ENCODE measurements around the gene DMD. TPM values are rescaled to one million over a fixed set of nuclear protein-coding genes. Genes with fewer than 3 reads are reported as not detected.

Gene DMD
- total RNA-seq, 2 experiments from 2014 or later = 0.14 to 0.37 TPM

- no peak overlapping the region for H3K27ac Mint-ChIP-seq
- H3K36me3 Mint-ChIP-seq (ENCODE audit: low read depth) = no peaks in the 10 kb centered on the region
- H3K27me3 Mint-ChIP-seq (ENCODE audit: low read depth) = peaks cover 2% of the 10 kb centered on the region
- H3K9me3 Mint-ChIP-seq = no peaks in the 10 kb centered on the region
- intact Hi-C loops (cut with micrococcal nuclease) = no loop called here
- no peak overlapping the region for H3K4me3 Mint-ChIP-seq
- DNase-seq = no peak
- CTCF ChIA-PET = no interaction called here
- H3K4me1 Mint-ChIP-seq (ENCODE audit: low read depth) = no peaks in the 10 kb centered on the region
Observed at GRCh38 chrX:31124536-31124935, 2086.8 kb downstream of the DMD start.

DNA sequence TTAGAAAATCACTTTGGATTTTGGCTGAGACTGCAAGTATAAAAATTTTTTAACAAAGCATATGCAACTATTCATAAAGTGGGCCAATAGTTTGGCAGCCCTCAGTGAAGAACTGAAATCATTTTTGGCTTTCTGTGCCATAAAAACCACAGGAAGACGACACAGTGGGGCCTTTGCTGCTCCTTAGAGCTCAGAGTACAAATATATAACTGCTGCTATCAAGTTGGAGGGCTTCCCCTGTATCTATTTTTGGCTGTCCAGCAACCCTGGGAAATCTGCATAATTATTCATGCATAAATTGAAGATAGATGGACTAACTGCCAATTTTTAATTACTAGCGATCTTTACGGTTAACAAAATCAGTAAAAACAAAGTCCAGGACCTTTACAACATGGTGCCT, 2088.0 kb downstream of the DMD start:
- H3K4me1 Mint-ChIP-seq (ENCODE audit: low read depth) = no peaks in the 10 kb centered on the region
- H3K27ac Mint-ChIP-seq = no peak overlapping the region
- no peaks in the 10 kb centered on the region for H3K36me3 Mint-ChIP-seq (ENCODE audit: low read depth)
- CTCF ChIA-PET = no interaction called here
- no peak for DNase-seq
- H3K27me3 Mint-ChIP-seq (ENCODE audit: low read depth) = peaks cover 2% of the 10 kb centered on the region
- no peaks in the 10 kb centered on the region for H3K9me3 Mint-ChIP-seq
- no peak overlapping the region for H3K4me3 Mint-ChIP-seq
- intact Hi-C loops (cut with micrococcal nuclease) = no loop called here

GRCh38 chrX:31117266-31117665, 2094.1 kb downstream of the DMD start:
- Mint-ChIP-seq H3K4me3 (no peak overlapping the region), H3K27me3 (ENCODE audit: low read depth) (no peaks in the 10 kb centered on the region), H3K4me1 (ENCODE audit: low read depth) (no peaks in the 10 kb centered on the region), H3K9me3 (no peaks in the 10 kb centered on the region), H3K27ac (no peak overlapping the region), H3K36me3 (ENCODE audit: low read depth) (no peaks in the 10 kb centered on the region)
- intact Hi-C loops (cut with micrococcal nuclease) = no loop called here
- CTCF ChIA-PET = no interaction called here
- DNase-seq = no peak

- DNase-seq = no peak
- Mint-ChIP-seq H3K4me3 (no peak overlapping the region), H3K36me3 (ENCODE audit: low read depth) (no peaks in the 10 kb centered on the region), H3K27me3 (ENCODE audit: low read depth) (no peaks in the 10 kb centered on the region), H3K4me1 (ENCODE audit: low read depth) (no peaks in the 10 kb centered on the region), H3K27ac (no peak overlapping the region), H3K9me3 (no peaks in the 10 kb centered on the region)
- intact Hi-C loops (cut with micrococcal nuclease) = no loop called here
- CTCF ChIA-PET = no interaction called here
Observed at GRCh38 chrX:31115398-31115797, 2096.0 kb downstream of the DMD start.

GRCh38 chrX:31114858-31115257, 2096.5 kb downstream of the DMD start:
- CTCF ChIA-PET = no interaction called here

GRCh38 chrX:31112226-31112999, 2098.9 kb downstream of the DMD start:
- Mint-ChIP-seq H3K27me3 (ENCODE audit: low read depth) (no peaks in the 10 kb centered on the region), H3K36me3 (ENCODE audit: low read depth) (no peaks in the 10 kb centered on the region), H3K27ac (no peak overlapping the region), H3K9me3 (no peaks in the 10 kb centered on the region), H3K4me3 (no peak overlapping the region), H3K4me1 (ENCODE audit: low read depth) (no peaks in the 10 kb centered on the region)
- intact Hi-C loops (cut with micrococcal nuclease) = no loop called here
- CTCF ChIA-PET = no interaction called here
- DNase-seq = no peak

More at GRCh38 chrX:31114858-31115257, 2096.5 kb downstream of the DMD start:
- no peak overlapping the region for H3K4me3 Mint-ChIP-seq
- H3K27ac Mint-ChIP-seq = no peak overlapping the region
- H3K36me3 Mint-ChIP-seq (ENCODE audit: low read depth) = no peaks in the 10 kb centered on the region
- no peaks in the 10 kb centered on the region for H3K4me1 Mint-ChIP-seq (ENCODE audit: low read depth)
- no peaks in the 10 kb centered on the region for H3K9me3 Mint-ChIP-seq
- DNase-seq = no peak
- intact Hi-C loops (cut with micrococcal nuclease) = no loop called here
- H3K27me3 Mint-ChIP-seq (ENCODE audit: low read depth) = no peaks in the 10 kb centered on the region

GRCh38 chrX:31110657-31111056, 2100.7 kb downstream of the DMD start:
- Mint-ChIP-seq H3K27me3 (ENCODE audit: low read depth) (no peaks in the 10 kb centered on the region), H3K9me3 (no peaks in the 10 kb centered on the region), H3K4me1 (ENCODE audit: low read depth) (no peaks in the 10 kb centered on the region), H3K4me3 (no peak overlapping the region), H3K36me3 (ENCODE audit: low read depth) (no peaks in the 10 kb centered on the region), H3K27ac (no peak overlapping the region)
- no peak for DNase-seq
- intact Hi-C loops (cut with micrococcal nuclease) = no loop called here
- CTCF ChIA-PET = no interaction called here

- peaks cover 4% of the 10 kb centered on the region for H3K4me1 Mint-ChIP-seq (ENCODE audit: low read depth)
Observed at GRCh38 chrX:31099536-31100090, 2111.7 kb downstream of the DMD start.

GRCh38 chrX:31098079-31098478, 2113.3 kb downstream of the DMD start:
- intact Hi-C loops (cut with micrococcal nuclease) = loop anchor here (2.0 to 5.0 kb wide), 3 partner anchors 36 to 445 kb away; partner anchors contain the start of genes GK and TAB3
- H3K27ac Mint-ChIP-seq = no peak overlapping the region

More at GRCh38 chrX:31099536-31100090, 2111.7 kb downstream of the DMD start:
- H3K36me3 Mint-ChIP-seq (ENCODE audit: low read depth) = no peaks in the 10 kb centered on the region
- no peaks in the 10 kb centered on the region for H3K9me3 Mint-ChIP-seq
- intact Hi-C loops (cut with micrococcal nuclease) = loop anchor here (1.0 to 5.0 kb wide), 6 partner anchors 29 to 447 kb away; partner anchors contain the start of genes GK and TAB3
- peak; percentile 67 for DNase-seq
- CTCF ChIA-PET = no interaction called here
- H3K27me3 Mint-ChIP-seq (ENCODE audit: low read depth) = no peaks in the 10 kb centered on the region
- no peak overlapping the region for H3K4me3 Mint-ChIP-seq
- H3K27ac Mint-ChIP-seq = no peak overlapping the region

DNA sequence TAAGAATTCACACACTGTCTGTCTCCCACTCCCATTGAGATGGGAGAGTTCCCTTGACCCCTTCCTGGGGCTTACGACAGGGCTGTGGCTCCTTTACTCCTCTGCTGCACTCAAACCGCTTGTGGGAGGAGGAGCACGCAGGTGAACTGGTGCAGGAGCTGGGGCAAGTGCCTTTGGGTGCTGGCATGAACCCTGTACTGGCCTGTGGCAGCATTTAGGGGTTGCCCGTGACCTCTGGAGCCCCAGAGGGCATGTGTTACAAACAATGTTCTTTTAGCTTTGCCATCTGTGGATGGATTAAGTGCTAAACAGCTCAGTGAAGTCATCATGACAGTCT, 2117.7 kb downstream of the DMD start:
- intact Hi-C loops (cut with micrococcal nuclease) = no loop called here
- DNase-seq = no peak
- no peaks in the 10 kb centered on the region for H3K4me1 Mint-ChIP-seq (ENCODE audit: low read depth)
- no peaks in the 10 kb centered on the region for H3K9me3 Mint-ChIP-seq
- H3K27ac Mint-ChIP-seq = no peak overlapping the region
- CTCF ChIA-PET = no interaction called here
- H3K36me3 Mint-ChIP-seq (ENCODE audit: low read depth) = no peaks in the 10 kb centered on the region
- H3K4me3 Mint-ChIP-seq = no peak overlapping the region
- H3K27me3 Mint-ChIP-seq (ENCODE audit: low read depth) = no peaks in the 10 kb centered on the region

More at GRCh38 chrX:31098079-31098478, 2113.3 kb downstream of the DMD start:
- no peaks in the 10 kb centered on the region for H3K9me3 Mint-ChIP-seq
- DNase-seq = no peak
- H3K27me3 Mint-ChIP-seq (ENCODE audit: low read depth) = no peaks in the 10 kb centered on the region
- peaks cover 4% of the 10 kb centered on the region for H3K4me1 Mint-ChIP-seq (ENCODE audit: low read depth)
- no peaks in the 10 kb centered on the region for H3K36me3 Mint-ChIP-seq (ENCODE audit: low read depth)
- CTCF ChIA-PET = no interaction called here
- H3K4me3 Mint-ChIP-seq = no peak overlapping the region

DNA sequence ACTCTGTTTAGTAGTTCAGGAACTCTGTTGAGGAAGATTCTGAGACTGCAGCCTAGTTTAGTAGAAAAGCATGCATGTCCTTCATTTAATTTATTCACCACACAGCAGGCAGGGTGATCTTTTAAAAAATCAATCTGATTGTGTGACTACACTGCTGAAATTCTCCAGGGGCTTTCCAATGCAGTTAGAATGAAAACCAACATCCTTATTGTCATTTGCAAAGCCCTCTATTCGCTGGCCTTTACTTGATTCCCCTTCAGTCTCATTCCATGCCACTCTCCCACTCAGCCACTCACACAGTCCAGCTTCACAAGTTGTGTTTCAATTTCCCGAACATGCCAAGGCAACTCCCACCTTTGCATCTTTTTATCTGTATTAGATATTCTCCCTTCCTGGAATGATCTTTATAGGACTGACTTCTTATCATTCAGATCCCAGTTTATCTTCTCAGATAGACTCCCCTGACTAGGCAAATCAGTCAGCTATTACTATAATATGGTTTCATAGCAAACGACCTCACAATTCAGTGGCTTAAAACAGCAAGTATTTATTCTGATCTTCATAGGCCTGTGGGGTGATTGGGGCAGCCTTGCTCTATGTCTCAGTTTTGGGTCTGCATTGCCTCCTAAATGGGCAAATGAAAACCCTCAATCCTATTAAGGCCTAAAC, 2118.2 kb downstream of the DMD start:
- Mint-ChIP-seq H3K27ac (no peak overlapping the region), H3K36me3 (ENCODE audit: low read depth) (no peaks in the 10 kb centered on the region), H3K27me3 (ENCODE audit: low read depth) (no peaks in the 10 kb centered on the region), H3K9me3 (no peaks in the 10 kb centered on the region), H3K4me1 (ENCODE audit: low read depth) (no peaks in the 10 kb centered on the region), H3K4me3 (no peak overlapping the region)
- CTCF ChIA-PET = no interaction called here
- intact Hi-C loops (cut with micrococcal nuclease) = no loop called here
- no peak for DNase-seq

DNA sequence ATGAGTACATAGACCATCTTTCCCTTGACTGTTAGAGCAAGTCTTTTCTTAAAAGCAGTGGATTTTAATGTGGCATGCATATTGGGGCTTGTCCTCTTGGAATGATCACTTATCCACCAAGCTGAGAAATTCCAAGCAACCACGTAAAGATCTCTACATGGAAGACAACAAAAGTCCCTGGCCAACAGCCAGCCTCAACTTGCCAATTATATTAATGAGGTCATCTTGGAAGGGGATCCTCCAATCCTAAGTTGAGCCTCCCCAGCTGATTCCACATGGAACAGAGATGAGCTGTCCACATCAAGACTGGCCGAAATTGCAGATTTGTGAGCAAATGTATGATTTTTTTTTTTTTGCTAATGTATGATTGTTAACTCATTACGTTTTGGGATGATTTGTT, 2118.9 kb downstream of the DMD start:
- H3K4me3 Mint-ChIP-seq = no peak overlapping the region
- no peaks in the 10 kb centered on the region for H3K4me1 Mint-ChIP-seq (ENCODE audit: low read depth)
- no peak for DNase-seq
- CTCF ChIA-PET = no interaction called here
- no peaks in the 10 kb centered on the region for H3K9me3 Mint-ChIP-seq
- no peaks in the 10 kb centered on the region for H3K36me3 Mint-ChIP-seq (ENCODE audit: low read depth)
- H3K27ac Mint-ChIP-seq = no peak overlapping the region
- no peaks in the 10 kb centered on the region for H3K27me3 Mint-ChIP-seq (ENCODE audit: low read depth)
- intact Hi-C loops (cut with micrococcal nuclease) = no loop called here

DNA sequence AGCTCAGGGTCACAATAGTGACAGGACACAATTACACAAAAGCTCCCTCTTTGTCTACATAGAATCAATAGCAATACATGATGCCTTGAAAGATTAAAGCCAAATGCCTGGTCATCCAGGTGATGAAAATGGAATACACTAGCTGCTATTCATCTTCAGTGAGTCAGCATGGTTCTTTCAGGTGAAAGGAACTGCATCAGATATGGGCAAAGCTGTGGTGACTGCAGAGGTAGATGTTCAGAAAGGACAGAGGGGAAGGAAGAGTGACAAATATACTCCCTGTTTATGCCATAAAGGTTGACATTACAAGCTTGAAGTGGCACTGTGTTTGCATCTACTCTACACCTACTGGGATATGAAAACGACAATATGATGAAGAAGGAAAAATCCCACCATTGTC, 2119.5 kb downstream of the DMD start:
- Mint-ChIP-seq H3K27ac (no peak overlapping the region), H3K36me3 (ENCODE audit: low read depth) (no peaks in the 10 kb centered on the region), H3K4me1 (ENCODE audit: low read depth) (no peaks in the 10 kb centered on the region), H3K9me3 (no peaks in the 10 kb centered on the region), H3K4me3 (no peak overlapping the region), H3K27me3 (ENCODE audit: low read depth) (peaks cover under 1% of the 10 kb centered on the region)
- CTCF ChIA-PET = no interaction called here
- intact Hi-C loops (cut with micrococcal nuclease) = no loop called here
- no peak for DNase-seq
